ENCODE measurements around the gene ZDHHC3.

GRCh38 chr3:44918087-44918486 lies 57.9 kb downstream of the ZDHHC3 start:
- no peak for TF ChIP-seq CTCF (IDR thresholded peaks at IDR 0.05)
- no peak for TF ChIP-seq HMGXB4 (CRISPR knock-in tag; IDR thresholded peaks at IDR 0.05)
- no peak for TF ChIP-seq JUN (CRISPR knock-in tag; IDR thresholded peaks at IDR 0.05)
- no peak for TF ChIP-seq FOXJ3 (CRISPR knock-in tag; IDR thresholded peaks at IDR 0.05; ENCODE audit: borderline replicate concordance)
- no peak for TF ChIP-seq ZNF317 (CRISPR knock-in tag; IDR thresholded peaks at IDR 0.05; ENCODE audit: borderline replicate concordance, low read depth)
- TF ChIP-seq TP53 (CRISPR knock-in tag; IDR thresholded peaks at IDR 0.05): no peak
- TF ChIP-seq, protein P1, sequence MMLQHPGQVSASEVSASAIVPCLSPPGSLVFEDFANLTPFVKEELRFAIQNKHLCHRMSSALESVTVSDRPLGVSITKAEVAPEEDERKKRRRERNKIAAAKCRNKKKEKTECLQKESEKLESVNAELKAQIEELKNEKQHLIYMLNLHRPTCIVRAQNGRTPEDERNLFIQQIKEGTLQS (CRISPR knock-in tag; conservative IDR thresholded peaks at IDR 0.05): no peak
- TF ChIP-seq, protein P2, sequence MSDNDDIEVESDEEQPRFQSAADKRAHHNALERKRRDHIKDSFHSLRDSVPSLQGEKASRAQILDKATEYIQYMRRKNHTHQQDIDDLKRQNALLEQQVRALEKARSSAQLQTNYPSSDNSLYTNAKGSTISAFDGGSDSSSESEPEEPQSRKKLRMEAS (CRISPR knock-in tag; IDR thresholded peaks at IDR 0.05): no peak
- TF ChIP-seq NR2C2 (CRISPR knock-in tag; IDR thresholded peaks at IDR 0.05): no peak
- TF ChIP-seq, protein P3, sequence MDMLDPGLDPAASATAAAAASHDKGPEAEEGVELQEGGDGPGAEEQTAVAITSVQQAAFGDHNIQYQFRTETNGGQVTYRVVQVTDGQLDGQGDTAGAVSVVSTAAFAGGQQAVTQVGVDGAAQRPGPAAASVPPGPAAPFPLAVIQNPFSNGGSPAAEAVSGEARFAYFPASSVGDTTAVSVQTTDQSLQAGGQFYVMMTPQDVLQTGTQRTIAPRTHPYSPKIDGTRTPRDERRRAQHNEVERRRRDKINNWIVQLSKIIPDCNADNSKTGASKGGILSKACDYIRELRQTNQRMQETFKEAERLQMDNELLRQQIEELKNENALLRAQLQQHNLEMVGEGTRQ (CRISPR knock-in tag; IDR thresholded peaks at IDR 0.05): no peak
- TF ChIP-seq NFYB (CRISPR knock-in tag; conservative IDR thresholded peaks at IDR 0.05; ENCODE audit: low read depth): no peak
- TF ChIP-seq, protein P4, sequence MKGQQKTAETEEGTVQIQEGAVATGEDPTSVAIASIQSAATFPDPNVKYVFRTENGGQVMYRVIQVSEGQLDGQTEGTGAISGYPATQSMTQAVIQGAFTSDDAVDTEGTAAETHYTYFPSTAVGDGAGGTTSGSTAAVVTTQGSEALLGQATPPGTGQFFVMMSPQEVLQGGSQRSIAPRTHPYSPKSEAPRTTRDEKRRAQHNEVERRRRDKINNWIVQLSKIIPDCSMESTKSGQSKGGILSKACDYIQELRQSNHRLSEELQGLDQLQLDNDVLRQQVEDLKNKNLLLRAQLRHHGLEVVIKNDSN (CRISPR knock-in tag; IDR thresholded peaks at IDR 0.05): no peak
- TF ChIP-seq, protein P5, sequence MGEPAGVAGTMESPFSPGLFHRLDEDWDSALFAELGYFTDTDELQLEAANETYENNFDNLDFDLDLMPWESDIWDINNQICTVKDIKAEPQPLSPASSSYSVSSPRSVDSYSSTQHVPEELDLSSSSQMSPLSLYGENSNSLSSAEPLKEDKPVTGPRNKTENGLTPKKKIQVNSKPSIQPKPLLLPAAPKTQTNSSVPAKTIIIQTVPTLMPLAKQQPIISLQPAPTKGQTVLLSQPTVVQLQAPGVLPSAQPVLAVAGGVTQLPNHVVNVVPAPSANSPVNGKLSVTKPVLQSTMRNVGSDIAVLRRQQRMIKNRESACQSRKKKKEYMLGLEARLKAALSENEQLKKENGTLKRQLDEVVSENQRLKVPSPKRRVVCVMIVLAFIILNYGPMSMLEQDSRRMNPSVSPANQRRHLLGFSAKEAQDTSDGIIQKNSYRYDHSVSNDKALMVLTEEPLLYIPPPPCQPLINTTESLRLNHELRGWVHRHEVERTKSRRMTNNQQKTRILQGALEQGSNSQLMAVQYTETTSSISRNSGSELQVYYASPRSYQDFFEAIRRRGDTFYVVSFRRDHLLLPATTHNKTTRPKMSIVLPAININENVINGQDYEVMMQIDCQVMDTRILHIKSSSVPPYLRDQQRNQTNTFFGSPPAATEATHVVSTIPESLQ (CRISPR knock-in tag; IDR thresholded peaks at IDR 0.05): no peak
